HepG2 (cell line): ENCODE measurements around the gene IDH3G. TPM values are rescaled to one million over a fixed set of nuclear protein-coding genes. Genes with fewer than 3 reads are reported as not detected.

Experiments used
- ATAC-seq: fragments of 200-7000 bp; cut with Tn5 transposase; 3 replicates; pipeline ENCODE4 v1.9.1; 2020; ENCODE audit warnings: mild to moderate bottlenecking, moderate library complexity
- BruUV-seq: library from RNA; stranded (reverse); fragments of 400-500 nt; replicated peaks from 2 replicates; lab custom pipeline; 2021; lab: Mats Ljungman, UMichigan
- CTCF ChIA-PET: fragments of 300-600 bp; formaldehyde crosslinking; extraction: SDS; loops from one replicate; lab custom pipeline; 2021; ENCODE audit warnings: low total read pairs, inconsistent platforms, low intra/inter-chr PET ratio; lab: Yijun Ruan, JAX
- POLR2A ChIA-PET: fragments of 350-600 bp; sonication (Branson Sonifier 250); formaldehyde crosslinking; loops from one replicate; lab custom pipeline; 2020; ENCODE audit warnings: antibody characterized with exemption, inconsistent platforms; lab: Yijun Ruan, JAX
- DNase-seq: peaks from one replicate; pipeline ENCODE4 v3.0.0-alpha.2; 2015; ENCODE audit warnings: low spot score
- FAIRE-seq: peaks from 3 replicates; lab custom pipeline; 2011; peaks lifted over from hg19 to GRCh38; lab: Jason Lieb, UNC
- H2AFZ ChIP-seq: one replicate; pipeline ENCODE4 v1.6.1; 2011; ENCODE audit warnings: low read length, inconsistent platforms
- H3K27ac ChIP-seq: fragments of 300-600 bp; 3 replicates; pipeline ENCODE4 v1.8.0; 2011; ENCODE audit warnings: mixed run types, mild to moderate bottlenecking, mixed read lengths, low read length, inconsistent platforms; ENCODE audit not compliant: insufficient read depth; ENCODE audit errors: extremely low read length
- H3K27me3 ChIP-seq, 2 experiments: fragments of 200-600 bp in 1 of 2; 2 replicates in 1 of 2; 3 replicates in 1 of 2; pipeline versions ENCODE4 v1.6.0 to v1.8.0; 2011; ENCODE audit warnings: low read length in 2 of 2, mild to moderate bottlenecking in 2 of 2, moderate library complexity in 2 of 2, inconsistent platforms in 1 of 2; ENCODE audit not compliant: insufficient read depth in 2 of 2, control insufficient read depth in 1 of 2
- H3K36me3 ChIP-seq, 2 experiments: fragments of 200-600 bp in 1 of 2; replicated peaks in 1 of 2; 2 replicates in 1 of 2; 3 replicates in 1 of 2; pipeline versions ENCODE4 v1.5.1 to v1.8.0; 2011; ENCODE audit warnings: low read length in 2 of 2, inconsistent platforms in 1 of 2; ENCODE audit not compliant: insufficient read depth in 2 of 2, control insufficient read depth in 1 of 2
- H3K4me1 ChIP-seq: 2 replicates; pipeline ENCODE4 v1.5.1; 2012; ENCODE audit warnings: low read length, inconsistent platforms; ENCODE audit not compliant: insufficient read depth
- H3K4me2 ChIP-seq: 2 replicates; pipeline ENCODE4 v1.6.0; 2011; ENCODE audit warnings: low read depth, low read length, inconsistent platforms
- H3K4me3 ChIP-seq, 3 experiments: fragments of 200-600 bp in 1 of 3; sonication (generic), shearing (Covaris generic) in 1 of 3; replicated peaks in 1 of 3; 2 replicates each; pipeline ENCODE4 v1.5.1; 2011 to 2016; ENCODE audit warnings: low read length in 3 of 3, inconsistent platforms in 2 of 3, low read depth in 2 of 3, mild to moderate bottlenecking in 2 of 3, control low read depth in 1 of 3, mixed read lengths in 1 of 3; ENCODE audit not compliant: insufficient read depth in 1 of 3
- H3K79me2 ChIP-seq: one replicate; pipeline ENCODE4 v1.6.1; 2011; ENCODE audit warnings: low read length, inconsistent platforms; ENCODE audit not compliant: insufficient read depth
- H3K9ac ChIP-seq: 2 replicates; pipeline ENCODE4 v1.6.0; 2011; ENCODE audit warnings: mild to moderate bottlenecking, low read depth, low read length, inconsistent platforms; ENCODE audit not compliant: insufficient read depth
- H3K9me3 ChIP-seq: 2 replicates; pipeline ENCODE4 v1.5.1; 2012; ENCODE audit warnings: mild to moderate bottlenecking, low read length
- H4K20me1 ChIP-seq: 2 replicates; pipeline ENCODE4 v1.6.0; 2011; ENCODE audit warnings: inconsistent platforms, mild to moderate bottlenecking, low read length, moderate library complexity; ENCODE audit not compliant: insufficient read depth
- ATM ChIP-seq: fragments of 450-650 bp; IDR thresholded peaks from 2 replicates; pipeline ENCODE4 v1.7.1; 2017; ENCODE audit warnings: mild to moderate bottlenecking, borderline replicate concordance
- RAD51 ChIP-seq: fragments of 450-650 bp; IDR thresholded peaks from 2 replicates; pipeline ENCODE4 v1.6.1; 2016; ENCODE audit warnings: borderline replicate concordance
- RORA ChIP-seq: sonication (generic); formaldehyde crosslinking; IDR thresholded peaks from 2 replicates; pipeline ENCODE4 v1.5.0; 2020; ENCODE audit warnings: mild to moderate bottlenecking, missing genetic modification reagents, moderate library complexity
- SAP130 ChIP-seq: IDR thresholded peaks from 2 replicates; pipeline ENCODE4 v1.6.1; 2016; ENCODE audit warnings: low read depth
- SETDB1 ChIP-seq: sonication (generic); formaldehyde crosslinking; IDR thresholded peaks from 2 replicates; pipeline ENCODE4 v1.5.1; 2020; ENCODE audit warnings: missing genetic modification reagents, mild to moderate bottlenecking, borderline replicate concordance
- SMAD3 ChIP-seq: sonication (generic); formaldehyde crosslinking; IDR thresholded peaks from 2 replicates; pipeline ENCODE4 v1.4.0; 2020; ENCODE audit warnings: missing genetic modification reagents
- SP1 ChIP-seq, 2 experiments: fragments of 450-650 bp in 1 of 2; sonication (generic) in 1 of 2; formaldehyde crosslinking in 1 of 2; IDR thresholded peaks; 2 replicates each; pipeline versions ENCODE4 v1.4.0 to v1.6.1; 2016 to 2020; ENCODE audit warnings: missing genetic modification reagents in 1 of 2
- ZKSCAN8 ChIP-seq: IDR thresholded peaks from 2 replicates; pipeline ENCODE4 v1.6.1; 2016; ENCODE audit warnings: borderline replicate concordance, missing genetic modification reagents, missing compliant biosample characterization
- ZMAT3 ChIP-seq: sonication (generic); formaldehyde crosslinking; conservative IDR thresholded peaks from 2 replicates; pipeline ENCODE4 v1.7.0; 2021; ENCODE audit warnings: missing genetic modification reagents
- ZNF570 ChIP-seq: sonication (generic); formaldehyde crosslinking; IDR thresholded peaks from 2 replicates; pipeline ENCODE4 v1.4.0; 2020; ENCODE audit warnings: mild to moderate bottlenecking, missing genetic modification reagents, borderline replicate concordance
- ZNF784 ChIP-seq: sonication (generic); formaldehyde crosslinking; IDR thresholded peaks from 2 replicates; pipeline ENCODE4 v1.5.1; 2020; ENCODE audit warnings: missing genetic modification reagents, mild to moderate bottlenecking, borderline replicate concordance
- ZUFSP ChIP-seq: sonication (generic); formaldehyde crosslinking; IDR thresholded peaks from 2 replicates; pipeline ENCODE4 v1.9.0; 2021; ENCODE audit warnings: missing genetic modification reagents, mild to moderate bottlenecking, borderline replicate concordance
- WGBS: methylation state at CpG from one replicate; pipeline ENCODE4 v1.1.6; 2017; ENCODE audit warnings: low lambda C conversion rate; 5-methylcytosine and 5-hydroxymethylcytosine counted together
- in situ Hi-C: cut with HindIII; loops from 2 replicates; pipeline ENCODE4 v1.10.0; 2017; ENCODE audit warnings: low pct_unique_long_range_greater_than_20kb; ENCODE audit not compliant: extremely low pct_ligation_motif_present
- intact Hi-C: fragments of 100-400 bp; cut with micrococcal nuclease; formaldehyde crosslinking; loops from one replicate; pipeline ENCODE4 v1.10.0; 2022; ENCODE audit not compliant: unreplicated experiment
- polyA plus RNA-seq, 8 experiments: library from polyadenylated mRNA; depleted of rRNA in 3 of 8; stranded (reverse) in 7 of 8; unstranded in 1 of 8; fragments of >200 nt; fragmentation: Illumina TruSeq in 4 of 8; extraction: Trizol in 4 of 8; gene quantifications; 2 replicates each; pipeline versions ENCODE4 v1.2.1 to v1.2.3, GENCODE V29; 2011 to 2016; ENCODE audit warnings: low read depth in 4 of 8, missing spikeins in 1 of 8, mixed read lengths in 1 of 8; ENCODE audit not compliant: insufficient read depth in 1 of 8
- total RNA-seq, 5 experiments: library from RNA; depleted of rRNA; stranded (reverse); fragments of >200 nt; fragmentation: Illumina TruSeq; extraction: Trizol; gene quantifications; 2 replicates each; pipeline ENCODE4 v1.2.3, GENCODE V29; 2016; ENCODE audit warnings: low read depth in 1 of 5

IDH3G gene
- total and polyA plus RNA-seq, 2 of the 13 experiments (the other 11 are each of a cell fraction or from before 2014, with no cell fraction given): 18.7 to 35.5 TPM

GRCh38 chrX:153773741-153774575 lies 20.2 kb downstream of the IDH3G start (continued):
- TF ChIP-seq SMAD3: no peak

GRCh38 chrX:153773218-153773611 lies 21.0 kb downstream of the IDH3G start:
- DNase-seq (no peak), FAIRE-seq (no peak), ATAC-seq (no peak)
- no peaks in the 10 kb centered on the region for H3K9me3 ChIP-seq
- no peaks in the 10 kb centered on the region for H3K27me3 ChIP-seq
- no peak overlapping the region for H2AFZ ChIP-seq
- no peaks in the 10 kb centered on the region for H4K20me1 ChIP-seq
- no peak overlapping the region for H3K4me2 ChIP-seq
- no peaks in the 10 kb centered on the region for H3K36me3 ChIP-seq
- BruUV-seq: no TSS peak
- WGBS: no CpG with 5 or more reads among the region's 23 CpGs
- ChIA-PET POLR2A (no interaction called here), CTCF (no interaction called here)
- in situ Hi-C loops (no loop called here), intact Hi-C loops (no loop called here)
- H3K79me2 ChIP-seq: no peaks in the 10 kb centered on the region
- TF ChIP-seq SAP130 (CRISPR knock-in tag): no peak
- no peak for TF ChIP-seq RAD51
- TF ChIP-seq ZUFSP (CRISPR knock-in tag): no peak
- no peak for TF ChIP-seq SETDB1 (CRISPR knock-in tag)
- no peak for TF ChIP-seq ATM
- no peak for TF ChIP-seq ZNF784 (CRISPR knock-in tag)
- no peak for TF ChIP-seq RORA (CRISPR knock-in tag)
- no peak for TF ChIP-seq ZKSCAN8
- no peak for TF ChIP-seq ZMAT3 (CRISPR knock-in tag)
- no peak for TF ChIP-seq SP1 (IDR thresholded peaks at IDR 0.05)
- TF ChIP-seq SP1 (CRISPR knock-in tag; IDR thresholded peaks at IDR 0.05): no peak
- TF ChIP-seq ZNF570 (CRISPR knock-in tag): no peak
- no peak overlapping the region for H3K9ac ChIP-seq
- no peak overlapping the region for H3K4me3 ChIP-seq
- no peaks in the 10 kb centered on the region for H3K4me1 ChIP-seq
- no peak overlapping the region for H3K27ac ChIP-seq
